ENCODE results near the gene ERVH48-1. TPM values are rescaled to one million over a fixed set of nuclear protein-coding genes. Genes with fewer than 3 reads are reported as not detected.
"Not testable (repeated sequence)": the region's sequence is repeated elsewhere in the genome, so short reads cannot be mapped to it uniquely, and the experiment has no call there.

ERVH48-1 gene
- total RNA-seq, 2 experiments from 2014 or later, result 0.23 to 0.32 TPM

GRCh38 chr21:42931560-42932235 lies 6.3 kb upstream of the ERVH48-1 start:
- Mint-ChIP-seq H3K27ac (no peak overlapping the region), H3K4me1 (no peaks in the 10 kb centered on the region)

GRCh38 chr21:42929969-42930368 lies 4.5 kb upstream of the ERVH48-1 start:
- no peak overlapping the region for H3K27ac Mint-ChIP-seq
- no peaks in the 10 kb centered on the region for H3K9me3 Mint-ChIP-seq
- H3K36me3 Mint-ChIP-seq, result no peaks in the 10 kb centered on the region
- H3K27me3 Mint-ChIP-seq, result no peaks in the 10 kb centered on the region
- H3K4me3 Mint-ChIP-seq, result no peak overlapping the region
- peaks cover 3% of the 10 kb centered on the region for H3K4me1 Mint-ChIP-seq
- DNase-seq, result no peak

More at GRCh38 chr21:42931560-42932235, 6.3 kb upstream of the ERVH48-1 start:
- Mint-ChIP-seq H3K36me3 (no peaks in the 10 kb centered on the region), H3K4me3 (no peak overlapping the region), H3K27me3 (no peaks in the 10 kb centered on the region), H3K9me3 (no peaks in the 10 kb centered on the region)
- no peak for DNase-seq

DNA sequence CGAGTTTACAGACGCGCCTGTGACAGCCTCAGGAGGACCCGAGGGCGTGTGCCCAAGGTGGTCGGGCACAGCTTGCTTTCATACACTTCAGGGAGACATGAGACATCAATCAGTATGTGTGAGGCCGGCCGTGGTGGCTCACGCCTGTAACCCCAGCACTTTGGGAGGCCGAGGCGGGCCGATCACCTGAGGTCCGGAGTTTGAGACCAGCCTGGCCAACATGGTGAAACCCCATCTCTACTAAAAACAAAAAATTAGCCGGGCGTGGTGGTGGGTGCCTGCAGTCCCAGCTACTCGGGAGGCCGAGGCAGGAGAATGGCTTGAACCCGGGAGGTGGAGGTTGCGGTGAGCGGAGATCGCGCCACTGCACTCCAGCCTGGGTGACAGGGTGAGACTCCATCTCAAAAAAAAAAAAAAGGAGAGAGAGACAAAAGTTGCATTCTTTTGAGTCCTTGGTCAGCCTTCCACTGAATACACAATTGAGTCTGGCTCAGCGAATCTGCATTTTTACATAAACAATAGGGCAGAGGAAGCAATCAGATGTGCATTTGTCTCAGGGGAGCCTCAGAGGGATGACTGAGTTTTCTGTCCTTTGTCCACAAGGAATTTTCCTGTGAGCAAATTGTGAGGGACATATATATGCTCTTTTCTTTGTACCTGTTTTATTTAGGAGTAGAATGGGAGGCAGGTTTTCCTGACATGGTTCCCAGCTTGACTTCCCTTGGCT lies 2.2 kb upstream of the ERVH48-1 start:
- not testable (repeated sequence) for DNase-seq, H3K4me3 Mint-ChIP-seq, H3K27ac Mint-ChIP-seq, H3K36me3 Mint-ChIP-seq, H3K9me3 Mint-ChIP-seq, H3K27me3 Mint-ChIP-seq
- peaks cover 14% of the 10 kb centered on the region for H3K4me1 Mint-ChIP-seq

- DNase-seq, result peak; percentile 6
- no peaks in the 10 kb centered on the region for H3K27me3 Mint-ChIP-seq
- H3K4me1 Mint-ChIP-seq, result peaks cover 14% of the 10 kb centered on the region
- H3K9me3 Mint-ChIP-seq, result no peaks in the 10 kb centered on the region
- peak overlapping the region; percentile 67 for H3K4me3 Mint-ChIP-seq
- H3K27ac Mint-ChIP-seq, result peak overlapping the region; percentile 85
- no peaks in the 10 kb centered on the region for H3K36me3 Mint-ChIP-seq
These were observed 1.0 kb downstream of the ERVH48-1 start for GRCh38 chr21:42924433-42924751.

GRCh38 chr21:42923553-42924432 lies 1.6 kb downstream of the ERVH48-1 start:
- peak overlapping the region; percentile 85 for H3K27ac Mint-ChIP-seq
- no peaks in the 10 kb centered on the region for H3K27me3 Mint-ChIP-seq
- H3K36me3 Mint-ChIP-seq, result no peaks in the 10 kb centered on the region
- H3K4me3 Mint-ChIP-seq, result peak overlapping the region; percentile 67
- H3K9me3 Mint-ChIP-seq, result no peaks in the 10 kb centered on the region
- DNase-seq, result peak; percentile 78
- H3K4me1 Mint-ChIP-seq, result peaks cover 14% of the 10 kb centered on the region

- peak overlapping the region; percentile 6 for H3K27ac Mint-ChIP-seq
- no peak overlapping the region for H3K4me3 Mint-ChIP-seq
These were observed 2.5 kb downstream of the ERVH48-1 start for GRCh38 chr21:42922918-42923317.

GRCh38 chr21:42921927-42922326 lies 3.5 kb downstream of the ERVH48-1 start:
- no peak overlapping the region for H3K27ac Mint-ChIP-seq
- H3K36me3 Mint-ChIP-seq, result no peaks in the 10 kb centered on the region
- H3K27me3 Mint-ChIP-seq, result no peaks in the 10 kb centered on the region
- DNase-seq, result no peak
- no peaks in the 10 kb centered on the region for H3K9me3 Mint-ChIP-seq
- H3K4me3 Mint-ChIP-seq, result no peak overlapping the region
- peaks cover 14% of the 10 kb centered on the region for H3K4me1 Mint-ChIP-seq

More at GRCh38 chr21:42922918-42923317, 2.5 kb downstream of the ERVH48-1 start:
- H3K4me1 Mint-ChIP-seq, result peaks cover 14% of the 10 kb centered on the region
- DNase-seq, result no peak
- H3K36me3 Mint-ChIP-seq, result no peaks in the 10 kb centered on the region
- no peaks in the 10 kb centered on the region for H3K9me3 Mint-ChIP-seq
- H3K27me3 Mint-ChIP-seq, result no peaks in the 10 kb centered on the region

DNA sequence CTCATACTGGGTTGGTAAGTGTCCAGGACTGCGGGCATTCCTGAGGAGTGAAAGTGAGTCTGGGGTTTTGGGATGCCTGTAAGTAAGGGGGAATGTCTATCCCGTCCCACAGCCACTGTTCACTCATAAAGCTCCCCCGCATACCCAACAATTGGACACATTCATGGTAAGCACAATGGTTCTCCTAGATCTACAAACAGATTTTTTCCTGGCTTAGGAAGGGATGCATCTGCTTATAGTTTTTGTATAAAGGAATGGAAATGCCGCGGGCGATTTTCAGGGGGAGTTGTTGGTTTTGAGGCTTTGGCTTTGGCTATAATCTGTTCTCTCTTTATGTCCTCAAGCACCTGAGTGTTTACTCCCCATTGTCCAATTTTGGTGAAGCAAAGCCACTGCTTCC lies 7.1 kb downstream of the ERVH48-1 start:
- Mint-ChIP-seq H3K27ac (no peak overlapping the region), H3K9me3 (no peaks in the 10 kb centered on the region)

GRCh38 chr21:42913476-42913875 lies 12.0 kb downstream of the ERVH48-1 start:
- Mint-ChIP-seq H3K4me3 (no peak overlapping the region), H3K27me3 (no peaks in the 10 kb centered on the region), H3K4me1 (no peaks in the 10 kb centered on the region), H3K9me3 (no peaks in the 10 kb centered on the region), H3K27ac (no peak overlapping the region), H3K36me3 (peaks cover 2% of the 10 kb centered on the region)
- DNase-seq, result no peak

More for the DNA sequence above, 7.1 kb downstream of the ERVH48-1 start:
- no peaks in the 10 kb centered on the region for H3K4me1 Mint-ChIP-seq
- H3K4me3 Mint-ChIP-seq, result no peak overlapping the region
- H3K36me3 Mint-ChIP-seq, result no peaks in the 10 kb centered on the region
- DNase-seq, result no peak
- no peaks in the 10 kb centered on the region for H3K27me3 Mint-ChIP-seq

DNA sequence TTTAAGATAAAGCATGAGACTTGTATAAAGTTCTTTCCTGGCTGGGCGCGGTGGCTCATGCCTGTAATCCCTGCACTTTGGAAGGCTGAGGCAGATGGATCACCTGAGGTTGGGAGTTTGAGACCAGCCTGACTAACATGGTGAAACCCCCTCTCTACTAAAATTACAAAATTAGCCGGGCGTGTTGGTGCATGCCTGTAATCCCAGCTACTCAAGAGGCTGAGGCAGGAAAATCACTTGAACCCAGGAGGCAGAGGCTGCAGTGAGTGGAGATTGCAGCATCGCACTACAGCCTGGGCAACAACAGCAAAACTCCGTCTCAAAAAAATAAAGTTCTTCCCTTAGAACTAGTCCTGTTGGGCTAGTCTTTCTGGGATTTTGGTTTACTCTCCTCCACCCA lies 13.5 kb downstream of the ERVH48-1 start:
- H3K4me3 Mint-ChIP-seq, H3K4me1 Mint-ChIP-seq, DNase-seq, H3K27me3 Mint-ChIP-seq, H3K27ac Mint-ChIP-seq, H3K36me3 Mint-ChIP-seq, H3K9me3 Mint-ChIP-seq: not testable (repeated sequence)

DNA sequence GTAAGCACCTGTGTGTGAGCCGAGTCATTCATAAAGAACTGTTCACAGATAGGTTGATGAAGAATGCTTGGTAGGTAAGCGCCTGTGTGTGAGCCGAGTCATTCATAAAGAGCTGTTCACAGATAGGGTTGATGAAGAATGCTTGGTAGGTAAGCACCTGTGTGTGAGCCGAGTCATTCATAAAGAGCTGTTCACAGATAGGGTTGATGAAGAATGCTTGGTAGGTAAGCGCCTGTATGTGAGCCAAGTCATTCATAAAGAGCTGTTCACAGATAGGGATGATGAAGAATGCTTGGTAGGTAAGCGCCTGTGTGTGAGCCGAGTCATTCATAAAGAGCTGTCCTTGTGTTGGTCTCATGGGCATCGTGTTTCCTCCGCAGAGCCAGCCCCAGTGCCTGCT lies 16.9 kb downstream of the ERVH48-1 start:
- H3K9me3 Mint-ChIP-seq, H3K4me1 Mint-ChIP-seq, DNase-seq, H3K27ac Mint-ChIP-seq, H3K4me3 Mint-ChIP-seq, H3K27me3 Mint-ChIP-seq: not testable (repeated sequence)
- H3K36me3 Mint-ChIP-seq, result peaks cover 19% of the 10 kb centered on the region

DNA sequence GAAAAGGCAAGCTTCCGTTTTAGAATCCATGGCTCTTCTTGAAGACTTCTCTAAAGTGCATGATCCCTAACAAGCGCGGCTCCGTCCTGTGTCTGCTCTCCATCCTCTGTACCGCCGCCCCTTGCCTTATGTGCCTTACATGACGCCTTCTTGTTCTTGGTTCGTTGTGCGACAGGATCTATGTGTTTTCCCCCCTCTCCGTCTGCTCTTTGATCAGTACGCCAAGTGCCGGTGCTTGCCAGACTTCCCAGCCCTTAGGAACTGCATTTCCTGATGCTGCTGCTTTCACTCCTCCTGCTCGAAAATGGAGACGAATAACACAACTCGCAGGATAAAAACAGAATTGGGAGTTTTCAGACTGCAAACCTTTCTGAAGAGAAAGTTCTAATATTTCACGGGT lies 19.2 kb downstream of the ERVH48-1 start:
- no peaks in the 10 kb centered on the region for H3K9me3 Mint-ChIP-seq
- H3K27ac Mint-ChIP-seq, result no peak overlapping the region
- DNase-seq, result no peak
- H3K36me3 Mint-ChIP-seq, result peaks cover 21% of the 10 kb centered on the region
- peaks cover 1% of the 10 kb centered on the region for H3K4me1 Mint-ChIP-seq
- H3K4me3 Mint-ChIP-seq, result no peak overlapping the region
- H3K27me3 Mint-ChIP-seq, result no peaks in the 10 kb centered on the region

DNA sequence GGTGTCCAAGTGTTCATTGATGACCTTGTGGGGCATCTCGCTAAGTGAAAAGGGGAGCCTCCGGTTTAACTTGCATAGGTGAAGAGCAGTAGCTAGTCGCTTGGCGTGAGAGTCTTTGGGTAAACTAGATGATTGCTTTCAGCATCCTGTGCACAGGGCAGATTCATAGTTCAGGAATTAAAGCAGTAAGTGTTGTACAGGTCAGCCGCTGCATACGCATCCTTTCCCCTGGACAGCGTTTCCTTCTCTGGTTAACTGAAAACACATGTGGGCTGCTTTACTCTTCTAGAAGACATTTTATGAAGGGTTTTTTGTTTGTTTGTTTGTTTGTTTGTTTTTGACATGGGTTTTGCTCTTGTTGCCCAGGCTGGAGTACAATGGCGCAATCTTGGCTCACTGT lies 20.2 kb downstream of the ERVH48-1 start:
- Mint-ChIP-seq H3K9me3 (no peaks in the 10 kb centered on the region), H3K27ac (no peak overlapping the region), H3K4me3 (no peak overlapping the region), H3K36me3 (peaks cover 21% of the 10 kb centered on the region), H3K4me1 (peaks cover 1% of the 10 kb centered on the region), H3K27me3 (no peaks in the 10 kb centered on the region)
- DNase-seq, result no peak

DNA sequence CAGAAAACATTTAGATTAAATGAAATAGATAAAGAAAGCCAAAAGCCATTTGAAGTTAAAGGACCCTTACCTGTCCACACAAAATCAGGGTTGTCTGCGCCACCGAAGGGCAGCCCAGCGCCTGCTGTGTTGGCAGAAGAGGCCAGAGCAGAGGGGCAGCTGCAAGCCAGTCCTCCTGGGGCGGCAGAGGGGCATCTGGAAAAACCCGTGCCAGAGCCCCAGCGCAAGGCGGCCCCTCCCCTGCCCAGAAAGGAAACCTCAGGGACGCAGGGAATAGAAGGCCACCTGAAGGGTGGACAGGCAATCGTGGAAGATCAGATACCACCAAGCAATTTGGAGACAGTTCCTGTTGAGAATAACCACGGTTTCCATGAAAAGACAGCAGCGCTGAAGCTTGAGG lies 21.6 kb downstream of the ERVH48-1 start:
- Mint-ChIP-seq H3K36me3 (peaks cover 19% of the 10 kb centered on the region), H3K27me3 (no peaks in the 10 kb centered on the region), H3K4me3 (no peak overlapping the region), H3K9me3 (no peaks in the 10 kb centered on the region), H3K4me1 (peaks cover 1% of the 10 kb centered on the region), H3K27ac (no peak overlapping the region)
- no peak for DNase-seq

DNA sequence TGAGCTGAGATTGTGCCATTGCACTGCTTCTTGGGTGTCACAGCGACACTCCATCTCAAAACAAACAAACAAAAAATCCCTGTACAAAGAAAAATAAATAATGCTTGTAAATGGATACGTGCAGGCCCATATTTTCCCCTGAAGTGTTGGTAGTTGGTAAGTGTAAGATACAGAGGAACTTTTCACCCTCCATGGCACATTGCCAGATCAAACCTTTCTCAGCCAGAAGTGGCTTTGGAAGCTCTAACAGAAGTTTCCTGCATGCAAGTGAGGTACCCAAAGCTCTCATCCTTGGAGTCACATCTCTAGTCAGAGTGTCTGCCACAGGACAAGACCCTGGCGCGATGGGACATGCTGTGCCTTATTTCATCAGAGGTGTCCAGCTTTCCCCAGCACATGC lies 25.0 kb downstream of the ERVH48-1 start:
- Mint-ChIP-seq H3K4me1 (peaks cover 5% of the 10 kb centered on the region), H3K27ac (no peak overlapping the region)

More for the DNA sequence above, 25.0 kb downstream of the ERVH48-1 start:
- peaks cover 13% of the 10 kb centered on the region for H3K36me3 Mint-ChIP-seq
- H3K9me3 Mint-ChIP-seq, result no peaks in the 10 kb centered on the region
- H3K4me3 Mint-ChIP-seq, result no peak overlapping the region
- no peak for DNase-seq
- H3K27me3 Mint-ChIP-seq, result no peaks in the 10 kb centered on the region
